ENCODE results near the gene PEX6. TPM values are rescaled to one million over a fixed set of nuclear protein-coding genes. Genes with fewer than 3 reads are reported as not detected.

Gene PEX6
- total RNA-seq, 1 experiment from 2014 or later = 15.6 TPM

- no peaks in the 10 kb centered on the region for H3K79me1 ChIP-seq (ENCODE audit: insufficient read depth, low read depth, low read length, poor library complexity, severe bottlenecking)
- H3K27ac ChIP-seq (ENCODE audit: insufficient read length, low read depth, low read length) = peak within 1 kb of the TSS; percentile 81
- H3K27me3 ChIP-seq (ENCODE audit: insufficient read depth, low read length) = no peaks in the 10 kb centered on the region
Measured at GRCh38 chr6:42928986-42929820, 49.8 kb downstream of the PEX6 start, which contains the start of gene CNPY3. CNPY3 (plus strand) TSS chr6:42929480; CDS start chr6:42929571, 91 bp downstream.

More at GRCh38 chr6:42928986-42929820, 49.8 kb downstream of the PEX6 start, which contains the start of gene CNPY3:
- H3K4me1 ChIP-seq (ENCODE audit: insufficient read depth, low read length) = no peaks in the 10 kb centered on the region; the same call in 1 of the 2 replicates
- H2AK5ac ChIP-seq (ENCODE audit: insufficient read length, low read length) = no peak within 1 kb of the TSS
- H4K20me1 ChIP-seq (ENCODE audit: control insufficient read depth, insufficient read depth, insufficient read length) = no peaks in the 10 kb centered on the region
- peak within 1 kb of the TSS; percentile 76 for H2AFZ ChIP-seq (ENCODE audit: low read length)
- peaks cover 24 to 29% of the 10 kb centered on the region in 2 experiments for H3K4me1 Mint-ChIP-seq
- peaks cover 10 to 33% (median 23%) of the 10 kb centered on the region in 3 experiments; a peak in 6 of 7 replicates for H3K36me3 Mint-ChIP-seq (ENCODE audit: insufficient read depth in 1 of 3, low read depth in 3 of 3)
- no peak within 1 kb of the TSS for H4K8ac ChIP-seq (replicated peaks; ENCODE audit: insufficient read length, low read depth, low read length)
- no peak within 1 kb of the TSS for H3K56ac ChIP-seq (ENCODE audit: insufficient read length, low read depth, low read length)
- no peak within 1 kb of the TSS; the same call in 1 of the 2 replicates for H3K4ac ChIP-seq (ENCODE audit: low read depth, low read length)
- peak within 1 kb of the TSS; percentile 96 for H3K4me2 ChIP-seq (ENCODE audit: insufficient read depth, insufficient read length, low read length)
- H3T11ph ChIP-seq (ENCODE audit: low read length) = no peak within 1 kb of the TSS
- H3K9me3 ChIP-seq (ENCODE audit: control insufficient read depth, low read depth, low read length) = no peaks in the 10 kb centered on the region
- peak within 1 kb of the TSS; percentile 71 for H2BK12ac ChIP-seq (ENCODE audit: insufficient read length, low read depth, low read length)
- WGBS (ENCODE audit: extremely low coverage, insufficient read length, low lambda C conversion rate) = no CpG with 5 or more reads among the region's 63 CpGs
- H2BK5ac ChIP-seq (ENCODE audit: insufficient read length, low read length) = peak within 1 kb of the TSS; percentile 65
- H3K14ac ChIP-seq (ENCODE audit: insufficient read depth, low read length) = peak within 1 kb of the TSS; percentile 75
- H2BK20ac ChIP-seq (ENCODE audit: low read depth, low read length, poor library complexity, severe bottlenecking) = peak within 1 kb of the TSS; percentile 90
- no peaks in the 10 kb centered on the region for H3K9me3 Mint-ChIP-seq
- peak within 1 kb of the TSS; percentile 95 to 97 for H3K4me3 Mint-ChIP-seq
- H3K23ac ChIP-seq (ENCODE audit: insufficient read length, low read depth, low read length) = no peak within 1 kb of the TSS
- peak; percentile 98 for DNase-seq
- no peaks in the 10 kb centered on the region; the same call in 1 of the 2 replicates for H3K79me2 ChIP-seq (ENCODE audit: insufficient read depth, low read length)
- H4K91ac ChIP-seq (ENCODE audit: insufficient read length, low read depth, low read length) = no peak within 1 kb of the TSS
- peak within 1 kb of the TSS; percentile 71 for H3K18ac ChIP-seq (ENCODE audit: insufficient read length, low read depth, low read length)
- peak within 1 kb of the TSS; percentile 87 for H3K9ac ChIP-seq (ENCODE audit: extremely low read depth, insufficient read length, low read length)
- H3K27ac Mint-ChIP-seq = peak within 1 kb of the TSS; percentile 99
- H2BK120ac ChIP-seq (ENCODE audit: low read depth, low read length, poor library complexity, severe bottlenecking) = peak within 1 kb of the TSS; percentile 39
- peaks cover 18% of the 10 kb centered on the region for H3K23me2 ChIP-seq (ENCODE audit: insufficient read length, low read depth, low read length, poor library complexity, severe bottlenecking)
- no peak within 1 kb of the TSS for H2BK15ac ChIP-seq (ENCODE audit: low read depth, low read length)
- no peaks in the 10 kb centered on the region for H3K27me3 Mint-ChIP-seq (ENCODE audit: low read depth)
- no peak within 1 kb of the TSS for H4K5ac ChIP-seq (ENCODE audit: insufficient read length, low read depth, low read length)
- no peak for TF ChIP-seq CTCF (conservative IDR thresholded peaks at IDR 0.05)
